Ishikawa (cell line): ENCODE measurements around the gene TMEM51.

Experiments
- CEBPB ChIP-seq: IDR thresholded peaks from 2 replicates; pipeline ENCODE4 v1.6.1; 2012
- CREB1 ChIP-seq: IDR thresholded peaks from 2 replicates; pipeline ENCODE4 v1.6.1; 2012; ENCODE audit warnings: low read depth
- EGR1 ChIP-seq: IDR thresholded peaks from 2 replicates; pipeline ENCODE4 v1.6.1; 2012
- EP300 ChIP-seq: IDR thresholded peaks from 2 replicates; pipeline ENCODE4 v1.6.1; 2012; ENCODE audit warnings: borderline replicate concordance
- FOXM1 ChIP-seq: IDR thresholded peaks from 2 replicates; pipeline ENCODE4 v1.6.1; 2012; ENCODE audit warnings: low read depth, borderline replicate concordance
- NFIC ChIP-seq: IDR thresholded peaks from 2 replicates; pipeline ENCODE4 v1.6.1; 2012
- RAD21 ChIP-seq: IDR thresholded peaks from 2 replicates; pipeline ENCODE4 v1.6.1; 2012; ENCODE audit warnings: low read depth
- TAF1 ChIP-seq: IDR thresholded peaks from 2 replicates; pipeline ENCODE4 v1.6.1; 2012; ENCODE audit warnings: low read depth, mild to moderate bottlenecking
- TCF12 ChIP-seq: IDR thresholded peaks from 2 replicates; pipeline ENCODE4 v1.6.1; 2012; ENCODE audit warnings: low read depth
- TEAD4 ChIP-seq: IDR thresholded peaks from 2 replicates; pipeline ENCODE4 v1.6.1; 2012
- YY1 ChIP-seq: IDR thresholded peaks from 2 replicates; pipeline ENCODE4 v1.6.1; 2012; ENCODE audit warnings: low read depth
- ZBTB7A ChIP-seq: IDR thresholded peaks from 2 replicates; pipeline ENCODE4 v1.6.1; 2012; ENCODE audit warnings: low read depth
- TF ChIP-seq, protein P1 (sequence below): IDR thresholded peaks from 2 replicates; pipeline ENCODE4 v1.6.1; 2012
- TF ChIP-seq, protein P2 (sequence below): IDR thresholded peaks from 2 replicates; pipeline ENCODE4 v1.6.1; 2012
- TF ChIP-seq, protein P3 (sequence below): IDR thresholded peaks from 2 replicates; pipeline ENCODE4 v1.6.1; 2012; ENCODE audit warnings: low read depth, mild to moderate bottlenecking

Gene TMEM51

DNA sequence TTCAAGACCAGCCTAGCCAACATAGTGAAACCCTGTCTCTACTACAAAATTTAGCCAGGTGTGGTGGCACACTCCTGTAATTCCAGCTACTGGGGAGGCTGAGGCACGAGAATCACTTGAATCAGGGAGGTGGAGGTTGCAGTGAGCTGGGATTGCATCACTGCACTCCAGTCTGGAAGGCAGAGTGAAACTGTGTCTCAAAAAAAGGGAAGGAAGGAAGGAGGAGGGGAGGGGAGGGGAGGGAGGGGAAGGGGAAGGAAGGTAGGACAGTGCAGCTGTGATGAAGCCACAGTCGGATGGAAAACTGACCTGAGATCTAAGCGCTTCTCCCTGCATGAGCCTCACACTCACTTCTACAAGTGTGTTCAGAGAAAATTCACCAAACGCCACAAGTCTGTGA, 71.4 kb downstream of the TMEM51 start:
- no peak for TF ChIP-seq FOXM1
- no peak for TF ChIP-seq YY1
- TF ChIP-seq, protein P1, sequence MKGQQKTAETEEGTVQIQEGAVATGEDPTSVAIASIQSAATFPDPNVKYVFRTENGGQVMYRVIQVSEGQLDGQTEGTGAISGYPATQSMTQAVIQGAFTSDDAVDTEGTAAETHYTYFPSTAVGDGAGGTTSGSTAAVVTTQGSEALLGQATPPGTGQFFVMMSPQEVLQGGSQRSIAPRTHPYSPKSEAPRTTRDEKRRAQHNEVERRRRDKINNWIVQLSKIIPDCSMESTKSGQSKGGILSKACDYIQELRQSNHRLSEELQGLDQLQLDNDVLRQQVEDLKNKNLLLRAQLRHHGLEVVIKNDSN = no peak
- TF ChIP-seq, protein P2, sequence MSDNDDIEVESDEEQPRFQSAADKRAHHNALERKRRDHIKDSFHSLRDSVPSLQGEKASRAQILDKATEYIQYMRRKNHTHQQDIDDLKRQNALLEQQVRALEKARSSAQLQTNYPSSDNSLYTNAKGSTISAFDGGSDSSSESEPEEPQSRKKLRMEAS = no peak
- TF ChIP-seq EGR1 = no peak
- no peak for TF ChIP-seq NFIC
- TF ChIP-seq CEBPB = no peak
- no peak for TF ChIP-seq EP300
- TF ChIP-seq, protein P3, sequence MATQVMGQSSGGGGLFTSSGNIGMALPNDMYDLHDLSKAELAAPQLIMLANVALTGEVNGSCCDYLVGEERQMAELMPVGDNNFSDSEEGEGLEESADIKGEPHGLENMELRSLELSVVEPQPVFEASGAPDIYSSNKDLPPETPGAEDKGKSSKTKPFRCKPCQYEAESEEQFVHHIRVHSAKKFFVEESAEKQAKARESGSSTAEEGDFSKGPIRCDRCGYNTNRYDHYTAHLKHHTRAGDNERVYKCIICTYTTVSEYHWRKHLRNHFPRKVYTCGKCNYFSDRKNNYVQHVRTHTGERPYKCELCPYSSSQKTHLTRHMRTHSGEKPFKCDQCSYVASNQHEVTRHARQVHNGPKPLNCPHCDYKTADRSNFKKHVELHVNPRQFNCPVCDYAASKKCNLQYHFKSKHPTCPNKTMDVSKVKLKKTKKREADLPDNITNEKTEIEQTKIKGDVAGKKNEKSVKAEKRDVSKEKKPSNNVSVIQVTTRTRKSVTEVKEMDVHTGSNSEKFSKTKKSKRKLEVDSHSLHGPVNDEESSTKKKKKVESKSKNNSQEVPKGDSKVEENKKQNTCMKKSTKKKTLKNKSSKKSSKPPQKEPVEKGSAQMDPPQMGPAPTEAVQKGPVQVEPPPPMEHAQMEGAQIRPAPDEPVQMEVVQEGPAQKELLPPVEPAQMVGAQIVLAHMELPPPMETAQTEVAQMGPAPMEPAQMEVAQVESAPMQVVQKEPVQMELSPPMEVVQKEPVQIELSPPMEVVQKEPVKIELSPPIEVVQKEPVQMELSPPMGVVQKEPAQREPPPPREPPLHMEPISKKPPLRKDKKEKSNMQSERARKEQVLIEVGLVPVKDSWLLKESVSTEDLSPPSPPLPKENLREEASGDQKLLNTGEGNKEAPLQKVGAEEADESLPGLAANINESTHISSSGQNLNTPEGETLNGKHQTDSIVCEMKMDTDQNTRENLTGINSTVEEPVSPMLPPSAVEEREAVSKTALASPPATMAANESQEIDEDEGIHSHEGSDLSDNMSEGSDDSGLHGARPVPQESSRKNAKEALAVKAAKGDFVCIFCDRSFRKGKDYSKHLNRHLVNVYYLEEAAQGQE = no peak
- TF ChIP-seq TCF12 = no peak
- no peak for TF ChIP-seq CREB1
- TF ChIP-seq TEAD4 = no peak
- TF ChIP-seq TAF1 = no peak
- TF ChIP-seq RAD21 = no peak
- no peak for TF ChIP-seq ZBTB7A

DNA sequence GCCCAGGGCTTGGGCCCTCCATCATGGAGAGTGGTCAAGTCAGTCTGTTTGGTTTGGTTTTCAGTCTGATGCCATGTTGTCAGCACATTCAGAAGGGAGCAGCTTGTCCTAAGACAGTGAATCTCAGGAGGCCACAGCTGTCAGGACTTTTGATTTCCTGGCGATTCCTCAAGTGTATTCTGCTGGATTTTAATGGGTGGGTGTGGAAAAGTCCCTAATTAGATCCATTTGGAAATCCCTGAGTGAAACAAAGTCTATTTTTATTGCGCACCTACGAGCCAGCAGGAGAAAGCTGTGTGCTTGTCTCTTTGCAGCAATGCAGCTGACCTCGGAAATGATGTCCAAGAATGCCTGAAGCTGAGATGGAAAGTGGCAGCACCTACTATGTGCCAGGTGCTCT, 71.9 kb downstream of the TMEM51 start:
- no peak for TF ChIP-seq NFIC
- TF ChIP-seq TCF12 = no peak
- no peak for TF ChIP-seq TEAD4
- TF ChIP-seq EGR1 = no peak
- no peak for TF ChIP-seq CREB1
- TF ChIP-seq ZBTB7A = no peak
- TF ChIP-seq, protein P2 = no peak
- TF ChIP-seq TAF1 = no peak

DNA sequence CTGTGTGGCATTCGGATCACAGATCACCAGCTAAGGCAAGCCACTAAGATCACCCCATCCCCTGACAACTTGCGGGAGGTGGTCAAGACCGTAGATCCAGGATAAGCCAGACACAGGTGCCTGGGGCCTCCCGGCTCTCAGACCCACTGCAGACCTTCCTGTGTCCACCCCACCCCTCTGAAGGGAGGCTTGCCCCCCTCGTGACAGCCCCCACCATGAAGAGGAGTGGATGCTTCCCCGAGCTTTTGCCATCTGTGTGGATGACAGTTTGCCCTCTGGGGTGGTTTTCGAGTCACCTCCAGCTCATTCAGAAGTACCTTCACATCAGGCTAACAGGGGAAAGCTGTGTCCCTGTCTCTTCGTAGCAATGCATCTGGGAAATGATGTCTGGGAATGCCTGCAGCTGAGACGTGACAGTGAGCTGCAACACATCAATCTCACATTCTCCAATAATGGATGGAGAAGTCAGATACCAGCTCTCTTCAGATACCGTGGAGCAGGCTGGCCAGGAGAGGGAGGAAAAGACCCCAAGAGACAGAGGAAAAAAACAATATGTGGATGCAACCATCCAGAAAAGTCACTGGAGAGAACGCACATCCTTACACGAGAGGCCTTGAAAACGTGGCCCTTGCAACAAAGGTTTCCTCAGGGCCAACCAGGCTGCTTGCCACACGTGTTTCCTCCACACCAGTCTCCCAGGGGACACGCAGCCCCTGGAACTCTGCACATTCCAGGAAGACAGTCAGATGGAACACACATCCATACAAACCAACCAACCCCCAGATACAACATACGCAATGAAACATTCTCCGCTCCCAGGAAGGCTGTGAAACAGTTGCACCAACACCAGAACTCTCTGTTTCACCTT, 73.1 kb downstream of the TMEM51 start:
- no peak for TF ChIP-seq TCF12
- no peak for TF ChIP-seq EP300
- TF ChIP-seq YY1 = no peak
- TF ChIP-seq, protein P1 = no peak
- TF ChIP-seq TEAD4 = no peak
- TF ChIP-seq ZBTB7A = no peak
- no peak for TF ChIP-seq CREB1
- TF ChIP-seq FOXM1 = no peak
- TF ChIP-seq, protein P3 = no peak
- TF ChIP-seq RAD21 = no peak
- TF ChIP-seq, protein P2 = no peak

DNA sequence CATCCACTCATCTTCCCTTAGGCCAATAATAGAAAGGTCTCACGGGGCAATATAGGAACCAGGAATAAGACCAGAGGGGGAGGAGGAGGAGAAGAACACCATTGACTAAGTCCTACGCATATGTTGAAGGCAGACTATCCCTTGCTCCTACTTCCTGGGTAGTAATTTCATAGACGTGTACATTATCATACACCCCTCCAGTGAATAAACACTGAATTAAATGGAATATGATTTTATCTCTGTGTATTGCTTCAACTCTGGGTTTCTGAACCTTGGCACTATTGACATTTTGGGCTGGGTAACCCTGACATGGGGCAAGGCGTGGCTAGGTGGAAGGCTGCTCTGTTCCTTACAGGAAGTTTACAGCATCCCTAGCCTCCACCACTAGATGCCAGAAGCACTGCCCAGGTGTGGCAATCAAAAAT, 76.2 kb downstream of the TMEM51 start:
- TF ChIP-seq EGR1 (no peak), TAF1 (no peak), CREB1 (no peak), CEBPB (no peak), TEAD4 (no peak), TCF12 (no peak), NFIC (no peak), ZBTB7A (no peak), EP300 (no peak), FOXM1 (no peak), YY1 (no peak), RAD21 (no peak)
- TF ChIP-seq, protein P1 = no peak
- TF ChIP-seq, protein P2 = no peak
- TF ChIP-seq, protein P3 = no peak
